GDM1 (cell line): ENCODE results near the gene TGFA.

Source experiments
- DNase-seq: peaks from one replicate; lab custom pipeline; 2025; lab: John Stamatoyannopoulos, UW

The TGFA gene

DNA sequence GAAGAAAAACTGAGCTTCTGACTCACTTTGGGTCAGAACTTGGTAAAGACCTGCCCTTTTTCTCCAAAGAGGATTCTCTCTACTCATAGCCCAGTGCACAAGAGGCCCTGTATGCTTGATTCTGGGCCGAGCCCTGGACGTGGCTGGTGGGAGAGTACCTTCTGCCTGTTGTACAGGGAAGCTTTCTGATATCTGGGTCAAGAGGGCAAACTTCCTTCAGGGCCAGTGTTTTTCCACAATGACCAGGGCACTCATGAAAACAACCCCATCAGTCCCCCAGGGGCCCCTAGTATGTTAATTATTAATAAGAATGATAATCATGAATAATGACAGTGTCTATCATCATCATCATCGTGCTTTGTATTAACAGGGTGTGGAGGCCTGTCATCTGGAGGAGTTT is 90.0 kb downstream of the TGFA start:
- no peak for DNase-seq

DNA sequence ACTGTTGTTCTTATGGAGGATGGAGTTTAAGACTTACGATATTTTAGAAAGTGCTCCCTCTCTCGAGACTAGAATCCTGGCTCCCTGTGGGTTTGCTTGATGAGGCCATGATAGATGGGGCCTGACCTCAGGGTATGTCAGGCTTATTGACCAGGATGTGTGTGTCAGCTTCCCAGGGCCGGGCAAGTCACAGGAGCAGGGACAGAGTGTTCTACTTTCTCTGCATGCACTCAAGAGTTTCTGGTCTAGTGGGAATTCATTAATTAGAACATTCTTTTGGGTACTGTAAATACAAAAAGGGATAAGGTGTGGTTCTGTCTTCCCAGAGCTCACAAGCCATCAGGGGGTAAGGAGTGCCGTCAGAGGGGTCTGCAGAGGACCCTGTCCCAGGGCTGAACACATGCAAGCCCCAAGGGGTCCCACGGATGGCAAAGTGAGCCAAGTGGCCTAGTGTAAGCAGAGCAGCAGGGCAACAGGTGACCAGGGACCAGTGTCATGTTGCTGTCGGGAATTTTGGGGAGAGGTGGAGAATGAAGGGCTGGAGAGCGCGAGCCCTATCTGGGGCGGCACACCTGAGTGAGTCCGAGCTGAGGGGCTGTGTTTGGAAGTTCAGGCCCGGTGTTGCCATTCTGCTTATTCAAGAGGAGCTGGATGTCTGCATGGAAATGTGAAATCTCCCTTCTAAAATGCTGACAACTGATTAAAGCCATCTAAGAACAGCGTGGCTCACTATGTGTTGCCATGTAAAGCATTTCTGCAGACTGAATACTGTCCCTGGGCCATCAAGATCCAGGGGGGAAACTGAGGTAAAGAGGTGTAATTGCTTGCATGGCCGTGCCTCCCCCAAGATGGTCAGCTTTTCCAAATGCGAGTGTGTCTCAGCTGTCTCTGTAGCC is 91.4 kb downstream of the TGFA start:
- no peak for DNase-seq

DNA sequence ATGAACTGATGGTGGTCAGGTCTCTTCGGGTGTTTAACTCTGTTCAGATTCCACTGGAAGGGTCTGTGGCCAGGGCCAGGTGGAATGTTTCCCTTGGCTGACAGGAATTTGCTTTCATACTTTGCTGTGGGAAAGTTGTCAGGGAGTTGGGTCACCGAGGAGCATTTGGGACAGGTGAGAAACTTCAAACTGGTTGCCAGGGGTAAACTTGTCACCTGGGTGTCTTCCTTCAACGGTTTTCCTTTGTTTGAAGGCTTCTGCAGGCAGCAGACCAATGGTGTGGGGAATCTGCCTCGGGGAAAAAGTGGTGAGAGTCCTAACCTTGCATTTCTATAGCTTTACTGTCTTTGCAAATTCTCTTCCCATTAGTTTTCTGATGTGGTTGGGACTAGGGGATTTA is 92.2 kb downstream of the TGFA start:
- no peak for DNase-seq

DNA sequence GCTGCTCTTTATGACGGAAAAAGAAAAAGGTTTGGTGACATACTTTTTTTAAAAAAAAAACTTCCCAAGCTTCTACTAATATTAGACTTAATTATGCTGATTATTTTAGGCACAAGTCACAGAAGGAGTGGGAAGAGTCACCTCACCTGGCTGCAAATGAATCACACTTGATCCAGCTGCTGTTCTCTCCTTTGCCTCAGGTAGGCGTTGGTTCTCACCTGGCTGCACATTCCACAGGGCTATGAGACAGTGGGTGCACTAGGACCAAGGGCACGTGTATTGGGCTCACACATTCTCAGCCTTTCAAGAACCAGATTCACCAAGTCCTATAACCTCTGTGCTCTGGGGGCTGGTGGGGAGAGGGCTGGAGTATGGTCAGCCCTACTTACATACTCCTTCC is 93.3 kb downstream of the TGFA start:
- no peak for DNase-seq

GRCh38 chr2:70458661-70459060 is 95.0 kb downstream of the TGFA start:
- no peak for DNase-seq

DNA sequence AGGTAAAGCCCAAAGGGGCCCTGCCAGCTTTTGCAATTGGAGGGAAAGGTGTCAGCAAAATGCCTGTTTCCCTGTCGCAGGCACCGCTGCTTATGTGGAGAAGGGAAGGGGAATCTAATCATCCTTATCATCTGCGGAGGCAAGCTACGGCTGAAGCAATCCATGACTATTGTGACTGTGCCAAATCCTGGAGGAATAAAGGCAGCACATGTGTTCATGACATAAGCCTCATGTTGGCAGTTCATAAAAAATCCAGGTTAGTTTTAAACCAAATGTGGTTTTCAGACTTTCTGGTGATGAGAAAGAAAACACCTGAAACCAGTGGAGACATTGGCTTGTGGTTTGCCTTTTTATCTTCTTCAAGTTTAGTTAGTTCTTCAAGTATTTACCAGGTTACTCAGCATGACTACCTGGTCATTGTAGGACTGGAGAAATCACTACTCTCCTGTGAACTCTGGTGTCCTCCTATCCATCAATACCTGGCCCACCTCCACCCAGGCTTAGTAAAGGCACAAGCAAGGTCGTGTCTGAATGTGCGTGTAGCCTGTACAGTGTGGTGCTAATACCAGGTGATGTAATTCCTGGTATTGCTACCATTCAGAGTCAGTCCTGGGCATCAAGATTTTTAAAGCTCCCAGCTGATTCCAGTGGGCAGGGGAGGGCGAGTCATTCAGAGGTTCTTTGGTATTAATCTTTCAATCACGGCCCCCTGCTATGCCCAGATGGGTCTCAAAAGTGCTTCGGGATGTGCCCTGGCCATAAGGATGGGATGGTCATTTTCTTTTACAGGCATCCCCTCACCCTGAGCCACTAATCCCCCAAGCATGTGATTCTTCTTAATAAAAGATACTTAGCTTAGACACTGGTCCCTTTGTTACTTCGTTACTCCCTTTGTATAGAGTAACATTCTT is 96.8 kb downstream of the TGFA start:
- DNase-seq = no peak

DNA sequence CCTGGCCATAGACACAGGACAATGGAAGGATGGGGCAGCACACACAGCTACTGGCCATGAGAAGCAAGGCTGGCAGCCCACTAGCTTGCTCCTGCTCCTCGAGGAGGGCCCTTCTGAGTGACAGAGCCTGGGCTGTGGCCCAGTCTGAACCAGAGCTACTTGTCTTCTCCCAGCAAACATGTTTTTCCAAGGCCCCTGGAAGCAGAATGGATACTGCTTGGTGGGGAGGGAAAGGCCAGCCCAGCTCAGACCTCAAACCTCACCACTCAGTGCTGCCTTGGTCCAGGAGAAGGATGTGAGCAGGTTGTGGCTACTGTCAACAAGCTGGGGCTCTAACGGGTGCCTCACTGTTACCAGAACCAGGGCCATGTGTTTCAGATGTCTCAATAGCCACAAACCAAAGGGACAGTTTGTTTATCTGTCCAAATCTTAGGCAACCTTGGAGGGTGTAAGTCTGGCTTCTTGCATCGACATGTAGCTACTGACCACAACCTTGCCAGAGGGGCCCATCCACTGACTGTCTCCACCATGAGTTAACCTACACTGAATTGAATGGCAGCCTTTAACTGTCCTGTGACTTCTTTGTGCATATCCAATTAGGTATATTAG is 98.6 kb downstream of the TGFA start:
- no peak for DNase-seq

DNA sequence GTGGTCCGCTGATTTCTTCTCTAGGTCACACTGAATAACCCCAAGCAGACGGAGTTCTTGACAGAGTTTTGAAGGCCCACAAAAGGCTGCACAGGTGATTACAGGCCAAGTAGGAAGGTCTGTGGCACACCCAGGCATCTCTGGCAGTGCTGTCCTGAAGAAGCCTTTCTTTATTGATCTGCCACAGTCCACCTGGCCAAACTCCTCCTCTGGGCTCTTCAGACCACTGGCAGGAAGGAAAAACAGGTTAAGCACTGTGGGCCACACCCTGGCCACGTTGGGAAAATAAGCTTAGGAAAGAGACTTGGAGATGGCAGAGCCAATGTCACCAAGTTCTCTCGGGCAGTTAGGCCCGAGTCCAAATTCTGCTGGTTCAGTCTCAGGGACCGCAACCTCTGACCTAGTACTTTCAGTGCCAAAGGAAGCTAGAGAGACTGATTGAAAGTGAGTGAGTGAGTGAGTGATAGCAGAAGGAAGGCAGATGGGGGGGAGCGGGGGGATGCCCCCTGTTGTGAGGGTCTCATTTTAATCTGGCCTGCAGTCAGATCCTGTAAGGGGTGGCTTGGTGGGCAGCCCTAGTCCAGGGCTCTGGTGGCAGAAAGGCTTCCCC is 102.9 kb downstream of the TGFA start:
- no peak for DNase-seq

- no peak for DNase-seq
These were observed 105.6 kb downstream of the TGFA start for GRCh38 chr2:70448041-70448440.

DNA sequence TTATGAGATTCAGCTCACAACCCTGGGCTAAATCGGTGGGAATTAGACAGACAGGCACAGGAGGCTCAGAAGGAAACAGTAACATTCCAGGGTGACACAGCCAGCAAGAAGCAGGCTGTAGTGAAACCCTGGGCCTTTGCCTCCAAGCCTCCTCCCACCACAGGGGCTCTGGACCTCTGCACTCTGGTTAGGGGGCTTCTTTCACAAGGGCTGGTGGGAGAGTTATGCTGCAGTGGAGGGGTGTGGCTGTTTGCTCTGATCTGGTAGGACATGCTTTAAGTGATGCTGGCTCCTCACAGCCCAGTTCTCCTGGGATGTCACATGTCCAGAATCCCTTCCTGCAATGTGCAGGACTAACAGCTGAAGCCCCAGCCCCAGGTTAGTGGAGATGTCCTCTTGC is 109.9 kb downstream of the TGFA start:
- no peak for DNase-seq

DNA sequence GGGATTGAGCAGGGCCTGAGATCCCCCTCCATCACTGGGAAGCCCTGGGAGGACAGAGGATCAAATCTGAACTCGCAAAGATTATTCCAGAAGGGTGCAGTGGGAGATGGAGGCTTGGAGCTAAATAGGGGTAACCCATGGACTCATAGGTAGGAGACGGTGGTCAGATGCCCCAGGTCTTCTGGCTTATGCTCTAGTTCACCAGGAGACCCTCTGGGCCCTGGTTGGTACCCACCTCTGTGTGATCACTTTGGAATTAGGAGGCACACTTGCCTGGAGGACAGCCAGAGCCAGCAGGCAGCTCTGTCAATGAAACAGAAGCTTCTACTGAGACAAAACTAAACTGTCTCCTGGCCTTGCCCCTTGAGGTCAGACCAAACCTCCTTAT is 110.6 kb downstream of the TGFA start:
- DNase-seq = no peak

DNA sequence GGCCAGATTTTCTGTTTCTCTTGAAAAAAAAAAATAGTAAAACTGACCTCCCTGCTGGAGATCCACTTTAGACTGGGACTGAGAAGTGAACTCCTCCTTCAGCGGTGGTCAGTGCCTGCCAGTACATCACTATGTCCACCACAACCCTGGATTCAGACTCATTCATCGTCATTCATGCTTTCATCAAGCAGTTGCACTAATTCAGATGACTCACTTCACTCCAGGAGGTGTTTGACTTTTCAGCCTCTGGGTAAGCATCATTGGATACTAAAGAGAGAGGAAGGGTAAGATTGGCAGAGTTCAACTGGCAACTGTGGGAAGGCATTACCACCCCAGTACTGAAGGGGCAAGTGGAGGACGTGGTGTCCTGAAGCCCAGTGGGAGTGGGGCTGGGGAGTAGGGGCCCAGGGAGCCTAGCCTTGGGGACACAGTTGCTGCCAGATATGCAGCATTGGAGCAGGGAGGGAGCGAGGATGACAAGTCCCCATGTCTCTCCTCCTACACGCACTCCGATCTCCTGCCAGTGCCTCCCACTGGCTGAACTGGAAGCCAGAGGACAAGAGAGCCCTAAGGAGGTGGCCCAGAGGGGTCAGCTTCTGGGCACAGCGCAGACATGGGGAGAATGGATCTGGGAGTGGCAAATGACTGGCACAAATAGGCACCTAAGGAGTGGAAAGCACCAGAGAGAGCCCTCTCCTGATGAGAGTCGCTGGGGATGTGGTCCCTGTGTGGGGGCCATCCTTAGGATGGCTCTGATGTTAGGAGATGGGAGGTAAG is 111.1 kb downstream of the TGFA start:
- no peak for DNase-seq

DNA sequence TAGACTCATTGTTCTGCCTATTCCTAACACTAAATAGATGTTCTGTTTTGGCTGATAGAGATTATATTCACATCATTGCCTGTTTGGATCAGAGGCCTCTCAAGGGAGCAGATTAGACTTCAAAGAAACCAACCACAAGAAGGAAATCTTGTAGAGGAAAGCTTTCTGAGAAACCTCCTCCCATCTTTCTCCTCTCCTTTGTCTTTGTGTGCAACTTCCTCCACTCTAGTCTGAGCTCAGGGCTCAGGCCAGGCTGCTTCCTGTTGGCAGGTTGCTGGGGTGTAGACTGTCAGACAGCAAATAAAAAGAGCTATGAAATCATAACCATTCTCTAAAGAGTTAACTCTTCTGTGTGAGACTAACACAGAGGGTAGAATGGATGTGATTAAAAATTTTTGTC is 113.0 kb downstream of the TGFA start:
- no peak for DNase-seq

DNA sequence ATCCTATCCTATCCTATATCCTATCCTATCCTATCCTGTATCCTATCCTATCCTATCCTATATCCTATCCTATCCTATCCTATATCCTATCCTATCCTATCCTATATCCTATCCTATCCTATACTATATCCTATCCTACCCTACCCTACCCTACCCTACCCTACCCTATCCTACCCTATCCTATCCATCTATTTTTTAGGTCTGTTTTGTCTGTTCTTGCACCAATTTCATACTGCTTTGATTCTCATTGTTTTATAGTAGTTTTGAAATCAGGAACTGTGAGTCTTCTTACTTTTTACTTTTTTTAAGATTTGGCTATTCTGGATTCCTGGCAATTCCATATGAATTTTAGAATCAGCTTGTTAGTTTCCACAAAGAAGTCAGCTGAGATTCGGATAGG is 118.5 kb downstream of the TGFA start:
- no peak for DNase-seq

DNA sequence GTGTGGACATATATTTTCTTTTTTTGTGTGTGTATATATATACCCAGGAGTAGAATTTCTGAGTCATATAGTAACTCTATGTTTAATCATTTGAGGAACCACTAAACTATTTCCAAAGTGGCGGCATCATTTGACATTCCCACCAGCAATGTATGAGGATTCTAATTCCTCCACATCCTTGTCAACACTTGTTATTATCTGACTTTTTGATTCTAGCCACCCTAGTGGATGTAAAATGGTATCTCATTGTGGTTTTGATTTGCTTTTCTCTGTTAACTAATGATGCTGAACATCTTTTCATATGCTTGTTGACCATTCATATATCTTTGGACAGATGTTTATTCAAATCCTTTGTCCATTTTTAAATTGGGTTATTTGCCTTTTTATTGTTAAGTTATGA is 120.3 kb downstream of the TGFA start:
- no peak for DNase-seq

GRCh38 chr2:70431716-70432347 is 121.8 kb downstream of the TGFA start:
- no peak for DNase-seq

GRCh38 chr2:70426341-70426740 is 127.3 kb downstream of the TGFA start:
- DNase-seq = no peak

- DNase-seq = no peak
These were observed 127.8 kb downstream of the TGFA start for GRCh38 chr2:70425682-70426301.

GRCh38 chr2:70420740-70421139 is 132.9 kb downstream of the TGFA start:
- DNase-seq = no peak

GRCh38 chr2:70420143-70420542 is 133.5 kb downstream of the TGFA start:
- DNase-seq = no peak

DNA sequence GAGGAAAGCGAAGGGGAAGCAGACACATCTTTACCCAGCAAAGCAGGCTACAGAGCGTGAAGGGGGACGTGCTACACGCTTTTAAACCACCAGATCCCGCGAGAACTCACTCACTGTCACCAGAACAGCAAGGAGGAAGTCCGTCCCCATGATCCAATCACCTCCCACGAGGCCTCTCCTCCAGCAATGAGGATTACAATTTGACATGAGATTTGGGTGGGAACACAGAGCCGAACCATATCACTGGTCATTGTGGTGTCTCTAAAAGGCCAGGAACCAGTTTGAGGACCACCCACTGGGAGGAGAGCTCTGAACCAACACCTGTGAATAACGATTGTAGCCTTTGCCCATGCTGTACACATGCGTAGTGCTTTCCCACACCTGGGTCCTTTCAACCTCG is 135.1 kb downstream of the TGFA start:
- DNase-seq = no peak
